Heart left ventricle (tissue), 16 donors: ENCODE results near the gene ALX3. TPM values are rescaled to one million over a fixed set of nuclear protein-coding genes. Genes with fewer than 3 reads are reported as not detected.

Experiments
- ATAC-seq, 4 donors: fragments of 200-7000 bp; cut with Tn5 transposase; one replicate each; pipeline ENCODE4 v1.9.1; 2020 to 2022; ENCODE audit warnings: moderate library complexity in 4 of 4, mild to moderate bottlenecking in 3 of 4, moderate number of reproducible peaks in 1 of 4
- DNase-seq, 5 donors: peaks; one replicate each; pipeline ENCODE4 v3.0.0-alpha.2; 2020
- H3K27ac ChIP-seq, 12 donors: fragments of 200-600 bp; sonication (generic) in 4 of 12; one replicate each; pipeline versions ENCODE4 v1.5.0 to v1.8.0; 2016 to 2022; ENCODE audit warnings: mild to moderate bottlenecking in 2 of 12
- H3K27me3 ChIP-seq, 9 donors: fragments of 200-600 bp; sonication (generic) in 2 of 9; one replicate each; pipeline versions ENCODE4 v1.5.1 to v1.8.0; 2016 to 2022; ENCODE audit warnings: mild to moderate bottlenecking in 3 of 9
- H3K36me3 ChIP-seq, 9 donors: fragments of 200-600 bp; sonication (generic) in 2 of 9; one replicate each; pipeline versions ENCODE4 v1.5.0 to v1.8.0; 2018 to 2022; ENCODE audit warnings: mild to moderate bottlenecking in 2 of 9
- H3K4me1 ChIP-seq, 12 donors: fragments of 200-600 bp; sonication (generic) in 4 of 12; one replicate each; pipeline versions ENCODE4 v1.5.0 to v1.8.0; 2016 to 2022; ENCODE audit warnings: mild to moderate bottlenecking in 3 of 12
- H3K4me3 ChIP-seq, 12 donors: fragments of 200-600 bp; sonication (generic) in 4 of 12; one replicate each; pipeline versions ENCODE4 v1.5.0 to v1.8.0; 2017 to 2022; ENCODE audit warnings: mild to moderate bottlenecking in 9 of 12, moderate library complexity in 4 of 12
- H3K9me3 ChIP-seq, 12 donors: fragments of 200-600 bp; sonication (generic) in 4 of 12; one replicate each; pipeline versions ENCODE4 v1.5.0 to v1.8.0; 2016 to 2022; ENCODE audit warnings: mild to moderate bottlenecking in 1 of 12
- POLR2A ChIP-seq, 2 donors: fragments of 450-650 bp; IDR thresholded peaks; one replicate each; pipeline ENCODE4 v1.6.1; 2017; ENCODE audit warnings: antibody characterized with exemption in 2 of 2, mild to moderate bottlenecking in 2 of 2, moderate library complexity in 2 of 2
- WGBS, 4 donors: extraction: QIAGEN DNeasy Blood & Tissue Kit in 2 of 4; methylation state at CpG; one replicate each; pipeline versions ENCODE4 v1.1.5 to v1.1.7; 2013 to 2018; 5-methylcytosine and 5-hydroxymethylcytosine counted together
- intact Hi-C, 10 donors: fragments of 100-400 bp; cut with DNase I; formaldehyde crosslinking; loops; one replicate each; pipeline versions ENCODE4 v1.11.1 to v1.14.2; 2022
- long read RNA-seq, 3 donors: library from polyadenylated mRNA; unstranded; transcript quantifications; one replicate each; pipeline ENCODE4 v2.0.0, GENCODE V29; 2020 to 2021
- polyA plus RNA-seq, 2 donors: library from polyadenylated mRNA; stranded (reverse); fragments of 200-250 nt; gene quantifications; one replicate each; pipeline ENCODE4 v1.2.3, GENCODE V29; 2013
- total RNA-seq, 9 donors: library from RNA; depleted of rRNA in 2 of 9; stranded (reverse); fragments of >200 nt in 2 of 9; fragmentation: NEBNext Ultra II Directional in 3 of 9; extraction: Animal tissue kit (Norgen Biotek cat#: 25700) in 3 of 9; gene quantifications; one replicate each; pipeline versions ENCODE4 v1.1.0 to v1.2.4, GENCODE V29; 2016 to 2023
- TF ChIP-seq, protein P1 (sequence below), 12 donors: fragments of 200-600 bp; sonication (generic) in 4 of 12; IDR thresholded peaks; one replicate each; pipeline versions ENCODE4 v1.5.0 to v1.8.0; 2018 to 2022; ENCODE audit warnings: antibody characterized with exemption in 12 of 12, mild to moderate bottlenecking in 5 of 12
- donor health status: ischemic (EF 13 %, LVEDD 7.1; RV severe dilation, severe dysfunction).
- donor health status: healthy with polysubstance abuse.
- donor health status: DM: no; HTN: yes; CAD: no.
- donor health status: DM: no; HTN: no; CAD: no.
- donor health status: ischemic (EF 25% LVEDD 6.9; RV normal size, moderate dysfunction).
- donor health status: ischemic (EF 25% LVEDD 5.7; RV mildly dilated, moderate dysfunction).
- donor health status: healthy.
- donor health status: DM: yes; HTN: yes; CAD: no.
- donor health status: ischemic (EF 35%, LVEDD 5.7; RV mildly dilated, moderate dysfunction).
- donor health status: nonischemic (EF 11% LVEDD 7.7; RV severe dilation, severe dysfunction).
- donor health status: DM: yes; HTN: yes; CAD: no.
- donor health status: PGD.
- donor health status: ischemic (EF 29% LVEDD 5.4; RV normal size, mild dysfunction).
- donor health status: nonischemic (EF 23%, LVEDD 6.1; RV moderate dilation, normal function).

Gene ALX3
- total RNA-seq (not detected), polyA plus RNA-seq (not detected)
- long read RNA-seq, donor 1, result 0 reads
- long read RNA-seq, donor 2, partial matches to known transcripts, result 0 of 1 reads
- long read RNA-seq, donor 2, other reads (novel, unspliced or antisense), result 1 of 1 reads
- long read RNA-seq, donor 3, result 0 reads

DNA sequence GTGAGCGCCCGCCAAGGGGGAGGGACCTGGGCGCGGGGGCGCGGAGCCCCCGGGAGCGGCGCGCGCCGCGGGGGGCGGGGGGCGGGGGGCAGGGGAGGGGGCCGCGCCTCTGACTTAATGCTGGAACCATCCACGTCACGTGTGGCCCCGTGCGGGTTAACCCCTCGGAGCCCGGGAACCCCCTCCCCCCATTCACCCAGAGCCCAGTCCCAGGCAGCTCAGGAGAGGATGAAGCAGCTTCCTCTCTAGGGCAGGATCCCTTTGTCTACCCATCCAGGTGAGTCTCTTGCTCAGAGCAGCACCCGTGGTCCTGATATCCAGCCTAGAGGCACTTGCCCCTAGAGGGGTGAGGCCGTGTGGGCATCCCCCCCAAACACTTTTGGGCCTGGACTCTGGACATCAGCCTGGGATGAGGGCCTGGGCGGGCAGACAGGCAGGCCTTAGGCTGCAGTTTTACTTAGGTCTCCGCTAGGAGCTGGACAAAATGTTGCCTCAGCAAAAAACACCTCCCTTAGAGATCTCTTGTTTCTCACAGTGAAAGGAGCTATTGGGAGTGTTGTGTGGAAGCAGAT is at the start of gene ALX3:
ALX3 (minus strand) TSS at position 2 of the 572 bp plus-strand sequence. CDS start 60 bp downstream, outside the sequence.
- H3K27ac ChIP-seq, result no peak within 1 kb of the TSS
- H3K36me3 ChIP-seq, result no peaks in the 10 kb centered on the region
- DNase-seq (no peak), ATAC-seq (no peak)
- peak within 1 kb of the TSS; percentile 9 to 35 (median 24) for H3K4me3 ChIP-seq
- peaks cover 43 to 85% (median 61%) of the 10 kb centered on the region in 9 donors for H3K27me3 ChIP-seq
- no peaks in the 10 kb centered on the region for H3K9me3 ChIP-seq
- TF ChIP-seq POLR2A (IDR thresholded peaks at IDR 0.05), result no peak
- TF ChIP-seq, protein P1, sequence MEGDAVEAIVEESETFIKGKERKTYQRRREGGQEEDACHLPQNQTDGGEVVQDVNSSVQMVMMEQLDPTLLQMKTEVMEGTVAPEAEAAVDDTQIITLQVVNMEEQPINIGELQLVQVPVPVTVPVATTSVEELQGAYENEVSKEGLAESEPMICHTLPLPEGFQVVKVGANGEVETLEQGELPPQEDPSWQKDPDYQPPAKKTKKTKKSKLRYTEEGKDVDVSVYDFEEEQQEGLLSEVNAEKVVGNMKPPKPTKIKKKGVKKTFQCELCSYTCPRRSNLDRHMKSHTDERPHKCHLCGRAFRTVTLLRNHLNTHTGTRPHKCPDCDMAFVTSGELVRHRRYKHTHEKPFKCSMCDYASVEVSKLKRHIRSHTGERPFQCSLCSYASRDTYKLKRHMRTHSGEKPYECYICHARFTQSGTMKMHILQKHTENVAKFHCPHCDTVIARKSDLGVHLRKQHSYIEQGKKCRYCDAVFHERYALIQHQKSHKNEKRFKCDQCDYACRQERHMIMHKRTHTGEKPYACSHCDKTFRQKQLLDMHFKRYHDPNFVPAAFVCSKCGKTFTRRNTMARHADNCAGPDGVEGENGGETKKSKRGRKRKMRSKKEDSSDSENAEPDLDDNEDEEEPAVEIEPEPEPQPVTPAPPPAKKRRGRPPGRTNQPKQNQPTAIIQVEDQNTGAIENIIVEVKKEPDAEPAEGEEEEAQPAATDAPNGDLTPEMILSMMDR (IDR thresholded peaks at IDR 0.05), result no peak
- peaks cover 5 to 37% (median 21%) of the 10 kb centered on the region in 12 donors for H3K4me1 ChIP-seq
- WGBS, 4 donors, result 11 to 48% (median 29%) methylated on average over 4 to 27 of the region's 27 CpGs
- intact Hi-C loops, result no loop called here

DNA sequence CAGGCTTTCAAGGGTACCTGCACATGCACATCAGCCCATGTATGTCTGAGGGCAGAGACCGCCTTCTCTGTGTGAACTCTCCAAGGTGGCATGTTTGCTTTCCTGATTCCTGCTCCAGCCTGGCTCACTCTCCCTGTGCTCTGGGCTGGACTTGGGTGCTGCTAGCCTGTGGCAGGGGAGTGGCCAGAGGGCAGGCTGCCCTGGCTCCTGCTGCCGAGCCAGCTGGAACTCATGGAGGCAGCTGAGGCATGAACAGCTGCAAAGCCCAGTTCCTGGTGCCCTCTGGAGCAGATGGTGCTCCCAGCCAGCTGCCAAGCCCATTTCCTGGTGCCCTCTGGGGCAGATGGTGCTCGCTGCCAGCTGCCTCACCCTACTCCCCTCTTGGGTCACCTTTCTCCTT is 49.4 kb upstream of the ALX3 start:
- TF ChIP-seq, protein P1 (IDR thresholded peaks at IDR 0.05), result no peak
- TF ChIP-seq POLR2A (IDR thresholded peaks at IDR 0.05), result no peak
- Histone ChIP-seq H3K4me3 (no peak overlapping the region), H3K27ac (no peak overlapping the region), H3K4me1 (no peaks in the 10 kb centered on the region), H3K9me3 (peaks cover 0 to 8% (median 0%) of the 10 kb centered on the region in 12 donors), H3K27me3 (peaks cover 0 to 15% (median 0%) of the 10 kb centered on the region in 9 donors), H3K36me3 (no peaks in the 10 kb centered on the region)
- intact Hi-C loops, result no loop called here
- no peak for ATAC-seq
- 77 to 90% (median 84%) methylated on average over 3 of the region's 3 CpGs for WGBS, 4 donors
- DNase-seq, result peak in 1 of 5 donors; percentile 40

DNA sequence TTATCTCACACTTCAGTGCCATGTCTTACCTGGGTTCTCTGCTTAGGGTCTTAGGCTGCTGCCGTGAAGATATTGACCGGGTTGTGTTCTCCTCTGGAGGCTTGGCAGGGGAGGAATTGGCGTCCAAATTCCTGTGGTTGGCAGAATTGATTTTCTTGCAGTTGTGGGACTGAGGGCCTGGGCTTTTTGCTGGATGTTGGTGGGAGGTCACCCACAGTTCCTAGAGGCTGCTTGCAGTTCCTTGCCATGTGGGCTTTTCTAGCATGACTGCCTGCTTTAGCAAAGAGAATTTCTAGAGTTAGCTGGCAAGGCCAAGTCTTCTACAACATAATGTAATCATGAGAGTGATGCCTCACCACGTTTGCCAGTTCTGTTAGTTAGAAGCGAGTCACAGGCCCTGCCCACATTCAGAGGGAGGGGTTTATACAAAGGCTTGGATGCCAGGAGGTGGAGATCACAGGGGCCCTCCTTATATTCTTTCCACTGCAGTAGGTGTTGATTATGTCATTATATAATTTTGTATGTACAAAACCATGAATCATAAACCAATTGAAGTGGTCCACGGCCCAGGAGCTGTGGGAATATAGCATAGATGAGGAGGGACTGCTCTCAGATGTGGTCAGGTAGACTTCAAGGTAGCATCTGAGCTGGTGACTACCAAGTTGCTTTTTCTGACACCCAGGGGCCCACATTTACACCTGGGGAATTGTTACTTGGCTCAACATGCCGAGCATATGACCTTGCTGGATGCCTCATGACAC is 48.3 kb upstream of the ALX3 start:
- 72 to 79% (median 76%) methylated on average over 7 of the region's 7 CpGs for WGBS, 4 donors
- H3K4me1 ChIP-seq, result no peaks in the 10 kb centered on the region
- peaks cover 0 to 5% (median 0%) of the 10 kb centered on the region in 12 donors for H3K9me3 ChIP-seq
- no peak for TF ChIP-seq POLR2A (IDR thresholded peaks at IDR 0.05)
- TF ChIP-seq, protein P1 (IDR thresholded peaks at IDR 0.05), result no peak
- intact Hi-C loops, result no loop called here
- peak in 1 of 5 donors; percentile 19 for DNase-seq
- no peaks in the 10 kb centered on the region for H3K36me3 ChIP-seq
- no peak overlapping the region for H3K4me3 ChIP-seq
- no peak overlapping the region for H3K27ac ChIP-seq
- ATAC-seq, result no peak
- peaks cover 0 to 19% (median 0%) of the 10 kb centered on the region in 9 donors for H3K27me3 ChIP-seq

DNA sequence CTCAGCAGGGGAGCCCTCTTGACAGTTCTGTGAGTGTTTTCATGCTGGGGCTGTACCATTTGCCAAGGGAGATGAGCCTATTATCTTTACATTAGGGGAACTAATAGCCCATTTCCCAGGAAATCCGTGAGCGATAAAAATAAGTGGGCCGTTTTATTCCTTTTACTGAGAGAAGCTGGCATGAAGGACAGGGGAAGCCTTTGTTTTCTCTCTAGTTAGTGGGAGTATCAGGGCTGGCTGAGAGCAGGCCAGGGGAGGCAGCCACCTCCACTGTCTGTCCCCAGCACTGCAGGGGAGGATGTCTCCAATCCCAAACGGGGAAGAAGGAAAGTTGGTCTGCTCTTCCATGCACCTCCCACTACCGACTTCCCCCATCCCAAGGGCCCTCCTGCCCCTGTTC is 44.3 kb upstream of the ALX3 start:
- H3K27me3 ChIP-seq, result peaks cover 0 to 19% (median 0%) of the 10 kb centered on the region in 9 donors
- intact Hi-C loops, result loop anchor here in 1 of 10 donors (5.0 kb wide), 1 partner anchor 37 kb away; no protein-coding TSS in a partner anchor
- 42 to 57% (median 49%) methylated on average over 5 of the region's 5 CpGs for WGBS, 4 donors
- H3K27ac ChIP-seq, result no peak overlapping the region
- TF ChIP-seq, protein P1 (IDR thresholded peaks at IDR 0.05), result no peak
- no peak for TF ChIP-seq POLR2A (IDR thresholded peaks at IDR 0.05)
- H3K4me1 ChIP-seq, result no peaks in the 10 kb centered on the region
- DNase-seq, result peak in 1 of 5 donors; percentile 8
- H3K36me3 ChIP-seq, result no peaks in the 10 kb centered on the region
- H3K9me3 ChIP-seq, result no peaks in the 10 kb centered on the region
- no peak for ATAC-seq
- no peak overlapping the region for H3K4me3 ChIP-seq
